Colonic mucosa (tissue), 4 donors: ENCODE results near the gene SYNGAP1. TPM values are rescaled to one million over a fixed set of nuclear protein-coding genes. Genes with fewer than 3 reads are reported as not detected.
"Not testable (repeated sequence)": the region's sequence is repeated elsewhere in the genome, so short reads cannot be mapped to it uniquely, and the experiment has no call there.

ENCODE experiments used
- DNase-seq: peaks from one replicate; pipeline ENCODE4 v3.0.0-alpha.2; 2020
- H3K27ac ChIP-seq: fragments of 200-600 bp; one replicate; pipeline ENCODE4 v1.8.0; 2021
- H3K27me3 ChIP-seq: fragments of 200-600 bp; one replicate; pipeline ENCODE4 v1.8.0; 2021
- H3K36me3 ChIP-seq: fragments of 200-600 bp; one replicate; pipeline ENCODE4 v1.8.0; 2021
- H3K4me1 ChIP-seq: fragments of 200-600 bp; one replicate; pipeline ENCODE4 v1.8.0; 2021; ENCODE audit warnings: mild to moderate bottlenecking
- H3K4me3 ChIP-seq: fragments of 200-600 bp; one replicate; pipeline ENCODE4 v1.8.0; 2021
- H3K9ac ChIP-seq, 2 donors: one replicate each; pipeline ENCODE4 v1.7.0; 2013; ENCODE audit warnings: control low read depth in 2 of 2, low read depth in 2 of 2, low read length in 2 of 2
- H3K9me3 ChIP-seq: fragments of 200-600 bp; one replicate; pipeline ENCODE4 v1.8.0; 2021
- CTCF ChIP-seq: fragments of 200-600 bp; IDR thresholded peaks from one replicate; pipeline ENCODE4 v1.8.0; 2022; ENCODE audit warnings: antibody characterized with exemption, mild to moderate bottlenecking
- intact Hi-C: fragments of 100-400 bp; cut with DNase I; formaldehyde crosslinking; loops from one replicate; pipeline ENCODE4 v1.14.1; 2022
- total RNA-seq, 2 donors: library from RNA; stranded (reverse); fragmentation: NEBNext Ultra II Directional in 1 of 2; extraction: Animal tissue kit (Norgen Biotek cat#: 25700) in 1 of 2; gene quantifications; one replicate each; pipeline ENCODE4 v1.2.1, GENCODE V29; 2021
- donor health status: healthy.
- donor health status: DM: no; HTN: no; CAD: no.
- donor health status: DM: no; HTN: no; CAD: no.

Gene SYNGAP1
- total RNA-seq, 2 donors from 2014 or later = 5.3 to 10.4 TPM

- no peak overlapping the region for H3K4me3 ChIP-seq
- H3K27me3 ChIP-seq = no peaks in the 10 kb centered on the region
- no peak for DNase-seq
- H3K9ac ChIP-seq = no peak overlapping the region
- no peaks in the 10 kb centered on the region for H3K9me3 ChIP-seq
- TF ChIP-seq CTCF = no peak
- intact Hi-C loops = no loop called here
- H3K36me3 ChIP-seq = no peaks in the 10 kb centered on the region
- no peak overlapping the region for H3K27ac ChIP-seq
- H3K4me1 ChIP-seq = no peaks in the 10 kb centered on the region
These were observed 61.3 kb downstream of the SYNGAP1 start for GRCh38 chr6:33481192-33481591.

GRCh38 chr6:33482620-33483019, 62.8 kb downstream of the SYNGAP1 start:
- DNase-seq, H3K9ac ChIP-seq, intact Hi-C loops, H3K27me3 ChIP-seq, H3K9me3 ChIP-seq, H3K36me3 ChIP-seq, H3K4me3 ChIP-seq, H3K27ac ChIP-seq, H3K4me1 ChIP-seq: not testable (repeated sequence)

- no peak for TF ChIP-seq CTCF
- Histone ChIP-seq H3K36me3 (no peaks in the 10 kb centered on the region), H3K4me3 (no peak overlapping the region), H3K9me3 (no peaks in the 10 kb centered on the region), H3K27ac (no peak overlapping the region), H3K27me3 (no peaks in the 10 kb centered on the region), H3K9ac (no peak overlapping the region), H3K4me1 (no peaks in the 10 kb centered on the region)
- intact Hi-C loops = no loop called here
- DNase-seq = no peak
These were observed 63.8 kb downstream of the SYNGAP1 start for GRCh38 chr6:33483678-33484077.

- intact Hi-C loops, H3K4me1 ChIP-seq, H3K4me3 ChIP-seq, H3K9ac ChIP-seq, H3K27ac ChIP-seq, H3K36me3 ChIP-seq, DNase-seq, H3K27me3 ChIP-seq, H3K9me3 ChIP-seq: not testable (repeated sequence)
These were observed 64.9 kb downstream of the SYNGAP1 start for GRCh38 chr6:33484673-33485262.

- H3K4me1 ChIP-seq, DNase-seq, H3K4me3 ChIP-seq, intact Hi-C loops, H3K9ac ChIP-seq, H3K9me3 ChIP-seq, H3K27ac ChIP-seq, H3K36me3 ChIP-seq, H3K27me3 ChIP-seq: not testable (repeated sequence)
These were observed 65.8 kb downstream of the SYNGAP1 start for GRCh38 chr6:33485680-33486079.

GRCh38 chr6:33488339-33488738, 68.5 kb downstream of the SYNGAP1 start:
- no peak for TF ChIP-seq CTCF
- H3K27me3 ChIP-seq = no peaks in the 10 kb centered on the region
- no peak overlapping the region for H3K9ac ChIP-seq
- H3K36me3 ChIP-seq = no peaks in the 10 kb centered on the region
- no peak overlapping the region for H3K4me3 ChIP-seq
- no peaks in the 10 kb centered on the region for H3K4me1 ChIP-seq
- H3K27ac ChIP-seq = no peak overlapping the region
- intact Hi-C loops = no loop called here
- no peaks in the 10 kb centered on the region for H3K9me3 ChIP-seq
- no peak for DNase-seq

- no peak for DNase-seq
- intact Hi-C loops = no loop called here
These were observed 70.3 kb downstream of the SYNGAP1 start for GRCh38 chr6:33490198-33490597.

More at GRCh38 chr6:33490198-33490597, 70.3 kb downstream of the SYNGAP1 start:
- Histone ChIP-seq H3K4me1 (no peaks in the 10 kb centered on the region), H3K9me3 (no peaks in the 10 kb centered on the region), H3K9ac (no peak overlapping the region), H3K4me3 (no peak overlapping the region), H3K36me3 (no peaks in the 10 kb centered on the region), H3K27me3 (no peaks in the 10 kb centered on the region), H3K27ac (no peak overlapping the region)
- TF ChIP-seq CTCF = no peak
